Subcutaneous adipose tissue (tissue), 4 donors: ENCODE data around the gene BET1L. TPM values are rescaled to one million over a fixed set of nuclear protein-coding genes. Genes with fewer than 3 reads are reported as not detected.

Experiments used
- total RNA-seq, 4 donors: library from RNA; depleted of rRNA; stranded (reverse); fragments of >200 nt; gene quantifications; one replicate each; pipeline ENCODE4 v1.1.0, GENCODE V29; 2016
- TF ChIP-seq, protein P1 (sequence below): fragments of 450-650 bp; IDR thresholded peaks from one replicate; pipeline ENCODE4 v1.5.1; 2016; ENCODE audit warnings: low read depth, mild to moderate bottlenecking, control low read depth, antibody characterized with exemption, moderate library complexity

The BET1L gene, protein sequence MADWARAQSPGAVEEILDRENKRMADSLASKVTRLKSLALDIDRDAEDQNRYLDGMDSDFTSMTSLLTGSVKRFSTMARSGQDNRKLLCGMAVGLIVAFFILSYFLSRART
- total RNA-seq = 10 to 100 TPM; 18.6 to 26.9 (median 23.2) TPM

DNA sequence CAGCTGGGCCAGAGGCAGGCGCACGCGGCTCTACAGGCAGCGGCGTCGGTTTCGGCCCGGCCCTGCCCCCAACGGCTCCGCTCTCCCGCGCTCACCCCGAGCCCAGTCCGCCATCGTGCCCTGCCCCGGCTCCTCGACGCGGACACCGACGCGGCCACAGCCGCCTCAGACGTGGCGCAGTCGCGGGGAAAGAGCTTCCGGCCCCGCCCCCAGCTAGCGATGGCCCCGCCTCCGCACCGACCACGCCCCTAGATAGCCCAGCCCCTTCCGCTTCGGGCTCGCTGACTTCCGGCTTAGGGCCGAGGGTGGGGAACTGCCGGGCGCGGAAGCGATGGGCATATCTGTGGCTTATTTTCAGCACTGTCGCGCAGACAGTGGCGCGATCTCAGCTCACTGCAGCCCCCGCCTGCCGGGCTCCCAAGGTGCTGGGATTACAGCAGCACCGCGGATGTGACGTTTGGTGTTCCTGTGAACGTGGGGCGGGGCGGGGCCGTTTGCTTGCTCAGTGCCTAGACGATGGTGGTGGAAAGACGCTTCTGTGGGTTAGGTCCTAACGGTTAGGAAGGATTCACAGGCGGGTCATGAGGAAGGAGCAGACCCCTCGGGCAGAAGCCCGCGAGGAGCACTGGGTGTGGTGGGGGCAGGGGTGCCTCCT is at the start of gene BET1L, which contains the start of gene RIC8A:
TSS of gene BET1L (minus strand) at position 192 of the 655 bp plus-strand sequence. CDS start at position 114, 78 bp downstream.
TSS of gene RIC8A (plus strand) at position 501 of the 655 bp plus-strand sequence. CDS start 1,147 bp downstream, outside the sequence.
- TF ChIP-seq, protein P1, sequence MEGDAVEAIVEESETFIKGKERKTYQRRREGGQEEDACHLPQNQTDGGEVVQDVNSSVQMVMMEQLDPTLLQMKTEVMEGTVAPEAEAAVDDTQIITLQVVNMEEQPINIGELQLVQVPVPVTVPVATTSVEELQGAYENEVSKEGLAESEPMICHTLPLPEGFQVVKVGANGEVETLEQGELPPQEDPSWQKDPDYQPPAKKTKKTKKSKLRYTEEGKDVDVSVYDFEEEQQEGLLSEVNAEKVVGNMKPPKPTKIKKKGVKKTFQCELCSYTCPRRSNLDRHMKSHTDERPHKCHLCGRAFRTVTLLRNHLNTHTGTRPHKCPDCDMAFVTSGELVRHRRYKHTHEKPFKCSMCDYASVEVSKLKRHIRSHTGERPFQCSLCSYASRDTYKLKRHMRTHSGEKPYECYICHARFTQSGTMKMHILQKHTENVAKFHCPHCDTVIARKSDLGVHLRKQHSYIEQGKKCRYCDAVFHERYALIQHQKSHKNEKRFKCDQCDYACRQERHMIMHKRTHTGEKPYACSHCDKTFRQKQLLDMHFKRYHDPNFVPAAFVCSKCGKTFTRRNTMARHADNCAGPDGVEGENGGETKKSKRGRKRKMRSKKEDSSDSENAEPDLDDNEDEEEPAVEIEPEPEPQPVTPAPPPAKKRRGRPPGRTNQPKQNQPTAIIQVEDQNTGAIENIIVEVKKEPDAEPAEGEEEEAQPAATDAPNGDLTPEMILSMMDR = no peak

DNA sequence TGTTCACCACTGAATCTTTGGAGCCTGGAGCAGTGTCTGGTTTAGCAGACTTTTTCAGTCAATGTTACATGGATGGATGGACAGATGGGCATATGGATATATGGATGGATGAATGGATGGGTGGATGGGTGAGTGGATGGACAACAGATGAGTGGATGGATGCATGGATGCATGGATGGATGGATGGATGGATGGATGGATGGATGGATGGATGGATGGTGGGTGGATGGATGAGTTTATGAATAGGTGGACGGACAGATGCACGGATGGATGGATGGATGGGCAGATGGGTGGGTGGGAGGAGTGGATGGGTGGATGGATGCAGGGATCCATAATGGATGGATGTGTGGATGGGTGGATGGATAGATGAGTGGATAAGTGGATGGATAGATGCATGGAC is 48.6 kb upstream of the BET1L start:
- TF ChIP-seq, protein P1 = no peak

DNA sequence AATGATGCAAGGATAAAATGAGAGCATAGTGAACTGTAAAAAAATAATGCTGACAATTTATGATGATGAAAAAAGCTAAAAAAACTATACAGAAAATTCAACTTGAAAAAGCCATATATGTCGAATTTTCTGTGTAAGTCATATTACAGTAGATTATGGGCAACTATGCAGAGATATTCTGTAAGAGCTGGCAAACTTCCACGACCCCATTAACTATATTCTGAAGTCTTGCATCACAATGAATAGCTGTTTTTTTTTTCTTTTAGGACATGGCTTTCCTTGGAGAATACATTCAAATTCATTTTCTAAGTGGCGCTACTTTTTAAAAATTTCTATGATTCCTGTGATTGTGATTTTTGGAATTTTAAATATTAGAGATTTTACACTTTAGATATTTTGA is 48.0 kb upstream of the BET1L start:
- TF ChIP-seq, protein P1 = no peak

DNA sequence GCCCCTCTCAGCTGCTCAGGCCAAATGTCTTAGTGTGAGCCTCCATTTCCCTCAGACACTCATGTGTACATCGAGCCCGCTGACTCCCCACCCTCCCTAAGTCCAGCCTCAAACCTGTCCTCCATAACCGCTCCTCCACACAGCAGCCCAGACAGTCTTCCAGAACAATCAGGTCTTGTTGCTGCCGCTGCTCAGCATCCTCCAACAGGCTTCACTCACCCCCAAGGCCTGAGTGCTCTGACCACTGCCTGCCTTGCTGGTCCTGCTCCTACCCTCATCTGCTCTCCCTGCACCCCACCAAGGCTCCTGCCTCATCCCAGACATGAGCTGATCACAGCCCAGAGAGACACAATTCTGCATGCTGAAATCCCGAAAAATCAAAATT is 46.7 kb upstream of the BET1L start:
- TF ChIP-seq, protein P1 = no peak

DNA sequence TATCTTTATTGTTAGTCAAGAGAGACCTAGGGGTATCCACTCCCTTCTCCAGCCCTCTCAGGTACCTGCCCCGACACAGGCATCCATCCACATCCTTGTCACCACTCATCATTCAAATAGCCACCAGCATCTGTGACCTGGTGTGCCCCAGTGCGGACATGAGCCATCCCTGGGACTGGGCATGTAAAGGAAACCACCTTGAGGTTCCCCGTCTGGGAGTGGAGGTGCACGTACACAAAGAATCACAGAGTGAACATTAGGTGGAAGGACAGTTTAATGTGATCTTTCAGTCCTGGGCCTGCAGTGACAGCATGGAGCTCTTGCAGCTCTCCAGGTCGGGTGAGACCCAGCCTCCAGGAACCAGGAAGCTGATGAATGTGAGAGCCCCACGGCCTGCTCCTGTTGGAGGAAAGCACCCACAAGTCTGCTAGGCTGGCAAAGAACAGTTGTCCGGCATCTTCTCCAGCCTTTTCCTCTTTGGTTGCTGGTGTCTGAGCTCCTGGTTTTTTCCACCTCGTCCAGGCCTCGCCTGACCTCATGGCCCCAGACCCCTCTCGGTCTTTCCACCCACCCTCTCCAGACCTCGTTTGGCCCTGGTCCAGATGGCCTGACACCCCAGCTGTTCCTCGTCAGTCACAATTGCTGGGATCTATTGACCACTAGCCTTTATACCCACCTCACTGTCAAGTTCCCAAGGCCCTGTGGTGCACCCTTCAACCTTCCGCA is 46.1 kb upstream of the BET1L start:
- TF ChIP-seq, protein P1 = no peak

DNA sequence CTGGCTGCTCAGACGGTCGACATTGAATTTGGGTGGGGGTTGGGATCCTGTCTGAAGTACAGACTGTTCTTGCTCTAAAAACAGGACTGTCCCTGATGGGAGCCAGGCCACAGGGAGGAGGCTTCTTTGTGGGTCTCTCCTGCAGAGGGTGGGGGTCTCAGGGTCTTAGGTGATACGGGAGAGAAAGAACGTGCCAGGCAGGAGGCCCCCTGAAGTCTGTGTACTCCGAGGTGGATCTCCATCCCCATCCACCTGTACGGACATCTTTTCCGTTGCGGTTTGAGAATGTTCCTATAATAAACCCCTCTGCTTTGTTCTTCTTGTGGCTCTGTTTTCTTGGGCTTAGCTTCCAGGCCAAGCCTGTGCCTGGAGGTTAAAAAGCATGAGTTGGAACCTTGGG is 45.5 kb upstream of the BET1L start:
- TF ChIP-seq, protein P1 = no peak

DNA sequence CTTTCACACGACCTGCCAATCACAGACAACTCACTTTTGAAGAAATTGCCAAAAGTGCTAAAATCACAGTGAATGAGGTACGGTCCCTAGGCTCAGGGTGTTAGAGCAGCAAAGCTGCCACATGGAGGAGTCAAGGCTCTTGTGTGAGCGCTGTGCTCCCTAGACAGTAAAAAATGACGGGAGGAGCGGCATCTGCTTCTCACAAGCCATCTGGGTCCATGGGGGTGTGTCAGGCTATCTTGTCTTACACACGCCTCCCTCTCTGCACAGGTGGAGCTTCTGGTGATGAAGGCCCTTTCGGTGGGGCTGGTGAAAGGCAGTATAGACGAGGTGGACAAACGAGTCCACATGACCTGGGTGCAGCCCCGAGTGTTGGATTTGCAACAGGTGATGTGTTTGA is 44.4 kb upstream of the BET1L start:
- TF ChIP-seq, protein P1 = no peak
